NCI-H524 treated with DMSO at 0.1 percent for 48 hours (cell line): ENCODE data around the gene HSPA12B.

Source experiments
- DNase-seq: peaks from one replicate; lab custom pipeline; 2025; lab: John Stamatoyannopoulos, UW

Gene HSPA12B

GRCh38 chr20:3705491-3705969 lies 27.0 kb upstream of the HSPA12B start:
- no peak for DNase-seq

- DNase-seq = no peak
These were observed 26.3 kb upstream of the HSPA12B start for GRCh38 chr20:3705970-3706739.

- no peak for DNase-seq
These were observed 25.5 kb upstream of the HSPA12B start for GRCh38 chr20:3706774-3707507.

DNA sequence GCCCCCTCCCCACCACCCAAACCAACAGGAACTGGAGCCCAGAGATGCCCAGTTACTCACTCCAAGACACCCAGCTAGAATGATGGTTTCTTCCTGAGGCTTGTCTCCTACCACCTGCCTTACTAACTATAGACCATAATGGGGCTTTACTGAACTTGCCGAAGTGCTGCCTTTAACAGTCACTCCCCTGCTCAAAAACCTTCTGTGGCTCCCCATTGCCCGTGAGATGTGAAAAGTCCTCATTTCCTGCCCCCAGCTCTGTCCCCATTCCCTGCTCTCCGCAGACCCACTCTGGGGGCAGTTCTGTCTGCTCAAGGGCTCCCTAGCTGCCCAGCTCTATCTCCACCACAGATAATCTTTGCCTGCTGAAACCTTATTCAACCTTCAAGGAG lies 25.0 kb upstream of the HSPA12B start:
- DNase-seq = no peak

DNA sequence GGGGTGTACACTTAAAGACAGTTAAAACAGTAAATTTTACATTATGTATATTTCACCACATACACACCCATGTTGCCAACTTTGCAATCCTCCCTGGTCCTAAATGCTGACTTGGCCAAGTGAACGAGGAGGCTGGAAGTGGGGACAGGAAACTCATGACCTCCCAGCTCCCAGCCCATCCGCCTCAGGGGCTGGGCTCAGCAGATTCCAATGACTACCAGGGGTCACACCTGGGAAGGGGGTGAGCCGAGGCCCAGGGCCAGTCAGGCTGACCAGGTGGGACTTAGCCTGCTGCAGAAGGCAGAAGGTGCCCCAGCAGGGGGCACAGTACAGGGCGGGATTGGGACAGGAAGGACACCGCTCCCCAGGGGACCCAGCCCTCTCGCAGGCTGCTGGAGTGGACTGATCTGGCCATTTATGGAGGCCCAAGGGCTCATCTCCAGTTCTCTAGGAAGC lies 22.4 kb upstream of the HSPA12B start:
- no peak for DNase-seq

GRCh38 chr20:3710703-3711483 lies 21.6 kb upstream of the HSPA12B start:
- DNase-seq = no peak

DNA sequence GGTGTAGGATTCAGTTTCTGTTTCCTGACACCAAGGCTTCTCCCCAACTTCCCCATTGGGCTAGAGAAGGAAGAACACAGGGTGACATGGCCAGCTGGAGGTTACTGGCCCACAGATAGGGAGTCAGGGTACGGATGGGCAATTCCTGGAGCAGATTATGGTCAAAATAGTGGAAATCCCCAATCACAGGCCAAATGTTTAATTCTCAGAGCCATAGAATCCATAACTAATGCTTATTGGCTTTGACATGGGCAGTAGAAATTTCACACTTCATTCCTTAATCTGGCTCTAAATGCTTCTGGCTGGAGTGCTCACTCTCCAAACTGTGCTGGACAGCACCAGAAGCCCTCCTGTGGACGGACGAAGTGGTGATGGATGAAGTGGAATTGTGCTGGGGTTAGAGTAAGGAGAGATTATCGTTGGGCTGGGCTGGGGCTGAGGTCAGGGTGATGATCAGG lies 21.0 kb upstream of the HSPA12B start:
- DNase-seq = no peak

GRCh38 chr20:3712279-3712873 lies 20.1 kb upstream of the HSPA12B start, which contains the start of gene SIGLEC1:
Gene SIGLEC1 (minus strand): TSS chr20:3712600. CDS start chr20:3707128, 5,472 bp downstream.
- no peak for DNase-seq

DNA sequence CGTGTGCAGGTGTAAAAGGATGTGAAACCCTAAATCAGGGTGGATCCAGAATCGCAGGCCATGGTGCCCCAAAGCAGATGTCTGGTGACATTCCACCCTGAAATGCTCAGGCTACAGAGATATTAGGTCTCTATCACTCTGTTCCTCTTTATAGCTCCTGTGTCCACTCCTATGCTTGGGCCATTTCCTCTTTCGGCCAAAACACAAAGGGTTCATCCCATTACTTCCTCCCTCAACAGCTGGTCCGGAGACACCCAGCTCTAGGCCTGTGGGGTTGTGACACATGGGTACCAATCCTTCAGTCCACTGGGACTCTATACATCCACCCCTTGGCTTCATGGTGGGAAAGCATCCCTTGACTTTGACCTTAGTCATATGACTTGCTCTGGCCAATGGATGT lies 18.4 kb upstream of the HSPA12B start:
- DNase-seq = no peak

GRCh38 chr20:3716195-3716834 lies 16.2 kb upstream of the HSPA12B start:
- peak; percentile 3 for DNase-seq

DNA sequence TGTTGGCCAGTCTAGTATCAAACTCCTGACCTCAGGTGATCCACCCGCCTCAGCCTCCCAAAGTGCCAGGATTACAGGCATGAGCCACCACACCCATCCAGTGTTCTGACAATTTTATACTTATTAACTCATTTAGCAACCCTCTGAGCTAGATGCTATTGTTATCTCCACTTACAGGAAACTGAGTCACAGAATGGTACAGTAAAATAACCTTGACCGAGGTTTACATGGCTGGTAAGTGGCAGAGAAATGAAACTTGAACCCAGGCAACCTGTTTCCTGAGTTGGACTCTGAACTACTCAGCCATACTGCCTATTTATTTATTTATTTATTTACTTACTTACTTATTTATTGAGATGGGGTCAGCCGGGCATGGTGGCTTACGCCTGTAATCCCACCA lies 13.4 kb upstream of the HSPA12B start:
- no peak for DNase-seq

- DNase-seq = no peak
These were observed 12.4 kb upstream of the HSPA12B start for GRCh38 chr20:3720068-3720467.

GRCh38 chr20:3720626-3721025 lies 11.9 kb upstream of the HSPA12B start:
- DNase-seq = no peak

DNA sequence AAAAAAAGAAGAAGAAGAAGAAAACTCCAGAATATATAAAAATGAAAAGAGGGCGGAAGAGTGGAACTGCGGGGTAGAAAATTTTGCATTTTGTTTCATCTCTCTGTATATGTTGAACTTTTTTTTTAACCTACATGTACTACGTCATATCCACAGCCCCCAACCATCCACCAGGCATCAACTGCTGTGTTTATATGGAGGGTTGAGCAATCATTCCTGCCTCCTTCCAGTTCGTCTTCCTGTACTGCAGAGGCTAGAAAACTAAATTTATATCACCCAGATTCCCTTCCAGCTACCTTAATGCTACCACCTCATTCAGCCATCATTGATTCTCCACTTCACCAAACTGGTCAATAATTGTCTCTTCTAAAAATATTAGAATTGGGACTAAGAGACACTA lies 10.6 kb upstream of the HSPA12B start:
- DNase-seq = no peak

- no peak for DNase-seq
These were observed 9.2 kb upstream of the HSPA12B start for GRCh38 chr20:3723284-3723683.

DNA sequence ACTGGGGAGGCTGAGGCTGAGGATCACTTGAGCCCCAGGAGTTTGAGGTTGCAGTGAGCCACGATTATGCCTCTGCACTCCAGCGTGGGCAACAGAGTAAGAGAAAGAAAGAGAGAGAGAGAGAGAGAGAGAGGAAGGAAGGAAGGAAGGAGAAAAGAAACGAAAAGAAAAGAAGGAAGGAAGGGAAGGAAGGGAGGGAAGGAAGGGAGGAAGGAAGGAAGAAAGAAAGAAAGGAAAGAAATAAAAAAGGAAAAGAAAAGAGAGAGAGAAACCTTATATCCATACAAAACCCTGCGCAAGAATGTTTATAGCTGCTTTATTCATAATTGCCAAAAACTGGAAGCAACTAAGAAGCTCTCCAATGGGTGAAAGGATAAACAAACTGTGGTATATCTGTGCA lies 8.1 kb upstream of the HSPA12B start:
- no peak for DNase-seq

- DNase-seq = no peak
These were observed 5.0 kb upstream of the HSPA12B start for GRCh38 chr20:3727401-3728021.

- DNase-seq = no peak
These were observed 4.1 kb upstream of the HSPA12B start for GRCh38 chr20:3728354-3728753.

GRCh38 chr20:3728876-3729275 lies 3.6 kb upstream of the HSPA12B start:
- DNase-seq = no peak

GRCh38 chr20:3729378-3729777 lies 3.1 kb upstream of the HSPA12B start:
- DNase-seq = no peak
